Measurements from ENCODE around the gene PRODH.
"Not testable (repeated sequence)": the region's sequence is repeated elsewhere in the genome, so short reads cannot be mapped to it uniquely, and the experiment has no call there.

Gene PRODH

DNA sequence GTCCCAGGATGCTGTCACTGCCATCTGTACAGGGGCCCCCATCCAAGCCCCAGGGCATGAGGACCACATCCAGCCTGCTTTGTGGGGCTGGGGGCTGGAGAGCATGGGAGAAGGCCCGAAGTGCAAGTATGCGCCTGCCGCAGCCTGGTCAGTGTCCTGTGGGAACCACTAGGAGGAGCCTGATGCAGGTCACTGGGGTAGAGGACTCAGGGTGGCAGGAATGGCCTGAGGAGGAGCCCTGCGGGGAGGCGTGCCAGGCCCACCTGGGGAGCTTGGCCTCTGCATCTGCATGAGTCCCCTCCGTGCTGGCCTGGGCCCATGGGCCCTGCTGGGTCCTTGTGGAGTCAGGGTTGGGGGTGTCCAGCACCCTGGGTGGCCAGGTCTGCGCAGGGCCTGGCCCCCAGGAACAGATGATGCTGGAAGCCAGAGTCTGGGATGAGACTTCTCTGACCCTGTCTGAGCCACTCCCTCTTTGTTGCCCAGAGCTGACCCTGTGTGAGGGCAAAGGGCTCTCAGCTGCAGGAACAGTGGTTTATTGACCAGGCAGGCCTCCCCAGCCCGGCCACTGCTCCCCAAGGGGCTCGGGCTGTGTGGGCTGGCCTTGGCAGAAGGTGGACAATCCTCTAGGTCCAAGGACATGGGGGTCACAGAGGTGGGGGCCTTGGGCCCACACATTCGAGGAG is 23.7 kb downstream of the PRODH start:
- not testable (repeated sequence) for DNase-seq (ENCODE audit: low read depth); H3K4me3 ChIP-seq (ENCODE audit: low read depth, low read length)

DNA sequence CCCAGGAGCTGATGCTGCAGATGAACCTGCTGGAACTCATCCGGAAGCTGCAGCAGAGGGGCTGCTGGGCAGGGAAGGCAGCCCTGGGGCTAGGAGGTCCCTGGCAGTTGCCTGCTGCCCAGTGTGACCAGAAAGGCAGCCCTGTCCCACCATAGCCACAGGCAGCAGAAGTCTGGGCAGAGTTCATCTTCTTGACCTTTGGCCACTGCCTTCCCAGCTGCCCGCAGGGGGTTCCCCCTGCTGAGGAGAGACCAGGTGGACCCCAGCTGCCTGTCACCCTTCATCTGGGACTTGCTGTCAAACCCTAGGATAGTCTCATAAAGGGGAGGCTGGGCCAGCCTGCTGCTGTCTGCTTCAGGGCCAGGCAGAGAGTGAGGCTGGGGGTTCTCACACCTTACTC is 24.6 kb downstream of the PRODH start:
- H3K4me3 ChIP-seq (ENCODE audit: low read depth, low read length); DNase-seq (ENCODE audit: low read depth): not testable (repeated sequence)

DNA sequence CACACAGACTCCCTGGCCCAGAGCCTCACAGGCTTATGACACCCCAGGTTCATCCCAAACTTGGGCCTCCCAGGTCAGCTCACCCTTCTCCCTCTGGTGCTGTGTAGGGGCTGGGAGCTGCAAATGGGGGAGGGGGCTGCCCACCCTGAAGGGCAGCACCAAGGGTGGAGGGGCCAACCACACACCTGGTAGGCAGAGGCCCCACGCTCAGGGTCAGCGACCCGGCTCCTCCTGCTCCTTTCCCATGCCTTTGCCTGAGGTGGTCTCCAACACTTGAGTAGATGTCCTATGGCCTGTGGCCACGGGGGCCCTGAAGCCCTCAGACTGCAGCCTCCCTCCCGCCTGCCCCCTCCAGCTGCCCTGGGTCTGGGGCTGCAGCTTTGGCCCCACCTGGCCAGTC is 26.5 kb downstream of the PRODH start:
- no peak overlapping the region for H3K4me3 ChIP-seq (ENCODE audit: low read depth, low read length)
- TF ChIP-seq, protein P1, sequence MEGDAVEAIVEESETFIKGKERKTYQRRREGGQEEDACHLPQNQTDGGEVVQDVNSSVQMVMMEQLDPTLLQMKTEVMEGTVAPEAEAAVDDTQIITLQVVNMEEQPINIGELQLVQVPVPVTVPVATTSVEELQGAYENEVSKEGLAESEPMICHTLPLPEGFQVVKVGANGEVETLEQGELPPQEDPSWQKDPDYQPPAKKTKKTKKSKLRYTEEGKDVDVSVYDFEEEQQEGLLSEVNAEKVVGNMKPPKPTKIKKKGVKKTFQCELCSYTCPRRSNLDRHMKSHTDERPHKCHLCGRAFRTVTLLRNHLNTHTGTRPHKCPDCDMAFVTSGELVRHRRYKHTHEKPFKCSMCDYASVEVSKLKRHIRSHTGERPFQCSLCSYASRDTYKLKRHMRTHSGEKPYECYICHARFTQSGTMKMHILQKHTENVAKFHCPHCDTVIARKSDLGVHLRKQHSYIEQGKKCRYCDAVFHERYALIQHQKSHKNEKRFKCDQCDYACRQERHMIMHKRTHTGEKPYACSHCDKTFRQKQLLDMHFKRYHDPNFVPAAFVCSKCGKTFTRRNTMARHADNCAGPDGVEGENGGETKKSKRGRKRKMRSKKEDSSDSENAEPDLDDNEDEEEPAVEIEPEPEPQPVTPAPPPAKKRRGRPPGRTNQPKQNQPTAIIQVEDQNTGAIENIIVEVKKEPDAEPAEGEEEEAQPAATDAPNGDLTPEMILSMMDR (conservative IDR thresholded peaks at IDR 0.05; ENCODE audit: low read depth, low read length): no peak
- DNase-seq (ENCODE audit: low read depth): no peak

DNA sequence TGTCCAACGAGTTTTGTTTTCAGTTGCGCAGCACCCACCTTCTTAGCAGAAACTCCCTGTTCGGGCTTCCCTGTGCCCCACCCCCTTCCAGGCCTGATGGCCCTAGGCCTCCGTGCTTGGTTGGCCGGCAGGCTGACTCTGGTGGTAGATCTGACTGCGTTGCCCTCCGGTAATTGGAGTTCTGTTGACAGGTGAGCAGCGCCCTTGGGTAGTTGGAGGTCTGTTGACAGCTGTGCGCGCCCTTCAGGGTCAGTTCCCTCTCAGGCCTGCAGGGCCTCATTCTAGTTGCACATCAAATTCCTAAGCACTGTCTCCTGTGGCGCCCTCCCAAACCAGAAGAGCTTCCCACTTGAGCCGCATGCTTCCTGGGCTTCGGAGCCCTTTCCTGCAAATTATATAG is 29.2 kb downstream of the PRODH start:
- TF ChIP-seq, protein P1 (conservative IDR thresholded peaks at IDR 0.05; ENCODE audit: low read depth, low read length): no peak
- no peak overlapping the region for H3K4me3 ChIP-seq (ENCODE audit: low read depth, low read length)
- DNase-seq (ENCODE audit: low read depth): no peak

DNA sequence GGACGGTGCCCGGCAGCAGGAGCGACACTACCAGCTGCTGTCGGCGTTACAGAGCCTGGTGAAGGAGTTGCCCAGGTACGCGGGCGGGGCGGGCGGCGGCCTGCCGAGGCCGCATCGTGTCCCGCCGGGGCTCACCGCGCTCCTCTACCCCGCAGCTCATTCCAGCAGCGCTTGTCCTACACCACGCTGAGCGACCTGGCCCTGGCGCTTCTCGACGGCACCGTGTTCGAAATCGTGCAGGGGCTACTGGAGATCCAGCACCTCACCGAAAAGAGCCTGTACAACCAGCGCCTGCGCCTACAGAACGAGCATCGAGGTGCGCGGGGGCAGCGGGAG is 29.7 kb downstream of the PRODH start:
- H3K4me3 ChIP-seq (ENCODE audit: low read depth, low read length); DNase-seq (ENCODE audit: low read depth): not testable (repeated sequence)

DNA sequence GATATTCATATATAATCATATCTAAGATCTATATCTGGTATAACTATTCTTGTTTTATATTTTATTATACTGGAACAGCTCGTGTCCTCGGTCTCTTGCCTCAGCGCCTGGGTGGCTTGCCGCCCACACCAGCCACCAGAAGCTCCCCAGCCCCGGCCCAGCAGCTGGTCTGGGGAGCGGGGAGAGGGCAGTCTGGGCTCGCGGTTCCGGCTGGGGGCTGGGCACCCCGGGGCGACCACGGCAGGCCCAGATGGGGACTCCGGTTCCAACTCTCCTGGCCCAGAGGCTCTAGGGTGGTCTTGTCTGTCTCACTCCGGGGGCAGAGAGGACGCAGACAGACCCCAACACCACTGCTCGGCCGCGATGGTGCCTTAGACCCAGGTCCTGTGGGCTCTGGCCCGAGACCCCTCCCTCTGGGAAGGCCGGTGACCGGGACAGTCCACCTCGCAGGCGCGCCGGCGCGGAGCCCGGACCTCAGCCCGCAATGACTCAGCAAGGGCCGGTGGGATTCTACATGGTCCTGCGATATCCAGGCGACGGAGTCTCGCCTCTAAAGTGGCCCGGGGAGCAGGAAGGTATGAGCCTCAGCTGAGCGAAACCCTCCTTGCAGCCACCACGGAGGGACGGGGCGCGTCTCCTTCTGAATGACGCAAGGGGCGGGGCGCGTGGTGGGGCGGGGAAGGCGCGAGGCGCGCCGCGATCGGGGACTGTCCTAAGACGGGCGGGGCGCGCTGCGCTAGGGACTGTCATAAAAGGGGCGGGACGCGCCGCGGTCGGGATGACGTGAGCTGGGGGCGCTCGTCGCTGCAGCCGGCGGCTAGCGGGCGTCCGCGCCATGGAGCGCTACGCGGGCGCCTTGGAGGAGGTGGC is 30.3 kb downstream of the PRODH start, which contains the start of gene DGCR6:
Gene DGCR6 (plus strand): TSS at position 781 of the 870 bp plus-strand sequence. CDS start 55 bp downstream, at position 836.
- DNase-seq (ENCODE audit: low read depth): no peak
- TF ChIP-seq, protein P1 (conservative IDR thresholded peaks at IDR 0.05; ENCODE audit: low read depth, low read length): no peak
- no peak within 1 kb of the TSS for H3K4me3 ChIP-seq (ENCODE audit: low read depth, low read length)

DNA sequence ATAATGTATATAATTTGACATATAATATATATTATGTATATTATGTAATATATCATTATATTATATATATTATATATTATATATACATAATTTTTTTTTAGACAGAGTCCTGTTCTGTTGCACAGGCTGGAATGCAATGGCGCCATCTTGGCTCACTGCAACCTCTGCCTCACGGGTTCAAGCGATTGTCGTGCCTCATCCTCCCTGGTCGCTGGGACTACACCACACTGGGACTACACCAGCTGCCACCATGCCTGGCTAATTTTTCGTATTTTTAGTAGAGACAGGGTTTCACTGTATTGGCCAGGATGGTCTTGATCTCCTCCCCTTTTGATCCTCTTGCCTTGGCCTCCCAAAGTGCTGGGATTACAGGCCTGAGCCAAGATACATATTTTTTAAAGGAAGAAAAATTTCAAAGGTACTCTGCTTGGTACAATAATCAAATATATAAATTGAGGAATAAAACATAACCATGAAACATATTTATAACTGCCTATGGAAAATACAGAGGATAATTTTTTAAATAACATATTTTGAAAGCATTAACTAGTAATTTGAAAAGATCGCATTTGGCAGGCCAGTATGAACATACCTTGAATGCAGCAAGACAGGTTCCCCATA is 39.9 kb downstream of the PRODH start:
- not testable (repeated sequence) for DNase-seq (ENCODE audit: low read depth); H3K4me3 ChIP-seq (ENCODE audit: low read depth, low read length)

DNA sequence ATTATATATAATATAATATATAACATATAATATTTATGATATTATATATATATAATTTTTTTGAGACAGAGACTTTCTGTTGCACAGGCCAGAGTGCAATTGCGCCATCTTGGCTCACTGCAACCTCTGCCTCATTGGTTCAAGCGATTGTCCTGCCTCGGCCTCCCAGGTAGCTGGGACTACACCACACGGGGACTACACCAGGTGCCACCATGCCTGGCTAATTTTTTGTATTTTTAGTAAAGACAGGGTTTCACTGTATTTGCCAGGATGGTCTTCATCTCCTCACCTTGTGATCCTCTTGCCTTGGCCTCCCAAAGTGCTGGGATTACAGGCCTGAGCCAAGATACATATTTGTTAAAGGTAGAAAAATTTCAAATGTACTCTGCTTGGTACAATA is 42.3 kb downstream of the PRODH start:
- H3K4me3 ChIP-seq (ENCODE audit: low read depth, low read length); DNase-seq (ENCODE audit: low read depth): not testable (repeated sequence)

DNA sequence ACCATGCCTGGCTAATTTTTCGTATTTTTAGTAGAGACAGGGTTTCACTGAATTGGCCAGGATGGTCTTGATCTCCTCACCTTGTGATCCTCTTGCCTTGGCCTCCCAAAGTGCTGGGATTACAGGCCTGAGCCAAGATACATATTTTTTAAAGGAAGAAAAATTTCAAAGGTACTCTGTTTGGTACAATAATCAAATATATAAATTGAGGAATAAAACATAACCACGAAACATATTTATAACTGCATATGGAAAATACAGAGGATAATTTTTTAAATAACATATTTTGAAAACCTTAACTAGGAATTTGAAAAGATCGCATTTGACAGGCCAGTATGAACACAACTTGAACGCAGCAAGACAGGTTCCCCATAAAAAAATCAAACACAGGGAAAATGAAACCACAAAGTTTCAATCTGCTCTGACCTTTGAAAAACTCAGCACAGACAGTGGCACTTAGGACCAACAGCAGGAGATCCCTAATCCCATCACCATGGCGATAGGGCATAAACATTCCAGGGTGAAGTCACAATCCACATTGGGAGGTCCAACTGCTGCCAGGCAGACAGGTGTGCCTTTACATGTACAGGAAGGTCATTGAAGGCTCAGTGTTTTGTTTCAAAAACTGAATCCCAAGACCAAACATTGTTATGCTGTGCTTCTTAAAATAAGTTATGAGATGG is 45.4 kb downstream of the PRODH start:
- not testable (repeated sequence) for H3K4me3 ChIP-seq (ENCODE audit: low read depth, low read length)

DNA sequence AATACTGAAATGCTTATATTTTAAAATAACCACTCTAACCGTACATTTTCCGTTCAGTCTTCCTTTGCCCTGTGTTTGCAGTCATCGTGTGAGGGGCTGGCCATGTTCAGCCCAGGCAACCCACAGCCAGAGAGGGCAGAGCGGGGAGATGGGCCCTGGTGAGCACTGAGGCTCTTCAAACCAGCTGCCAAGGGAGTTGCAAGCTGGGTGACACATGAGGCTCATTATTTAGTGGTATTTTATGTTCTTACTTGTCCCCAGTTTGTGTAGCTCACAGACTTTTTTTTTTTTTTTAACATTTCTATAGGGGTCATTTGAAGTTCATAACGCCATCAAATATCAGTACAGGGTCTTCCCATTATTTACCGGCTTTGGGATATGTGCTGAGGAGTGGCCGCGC is 48.0 kb downstream of the PRODH start:
- H3K4me3 ChIP-seq (ENCODE audit: low read depth, low read length): no peak overlapping the region

More for the DNA sequence above, 45.4 kb downstream of the PRODH start:
- not testable (repeated sequence) for DNase-seq (ENCODE audit: low read depth)

DNA sequence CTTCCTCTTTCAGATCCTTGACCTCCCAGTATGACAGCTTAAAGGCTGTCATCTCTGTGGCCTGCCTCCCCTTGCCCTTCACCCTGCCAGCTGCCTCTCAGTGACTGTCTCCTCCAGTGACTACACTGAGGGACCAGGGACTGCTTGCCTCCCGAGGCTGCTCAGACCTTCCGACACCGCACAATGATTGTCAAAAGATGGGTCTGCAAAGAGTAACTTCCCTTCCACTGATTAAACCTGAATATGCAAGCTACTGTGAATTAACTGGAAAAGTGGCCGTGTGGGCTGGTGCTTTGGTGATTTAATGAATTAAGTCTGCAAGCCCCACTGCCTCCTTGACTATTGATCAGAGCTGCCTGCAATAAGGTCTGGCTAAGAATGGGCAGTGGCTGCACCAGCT is 51.6 kb downstream of the PRODH start:
- not testable (repeated sequence) for DNase-seq (ENCODE audit: low read depth); H3K4me3 ChIP-seq (ENCODE audit: low read depth, low read length)

More for the DNA sequence above, 48.0 kb downstream of the PRODH start:
- no peak for DNase-seq (ENCODE audit: low read depth)
- TF ChIP-seq, protein P1 (conservative IDR thresholded peaks at IDR 0.05; ENCODE audit: low read depth, low read length): no peak

DNA sequence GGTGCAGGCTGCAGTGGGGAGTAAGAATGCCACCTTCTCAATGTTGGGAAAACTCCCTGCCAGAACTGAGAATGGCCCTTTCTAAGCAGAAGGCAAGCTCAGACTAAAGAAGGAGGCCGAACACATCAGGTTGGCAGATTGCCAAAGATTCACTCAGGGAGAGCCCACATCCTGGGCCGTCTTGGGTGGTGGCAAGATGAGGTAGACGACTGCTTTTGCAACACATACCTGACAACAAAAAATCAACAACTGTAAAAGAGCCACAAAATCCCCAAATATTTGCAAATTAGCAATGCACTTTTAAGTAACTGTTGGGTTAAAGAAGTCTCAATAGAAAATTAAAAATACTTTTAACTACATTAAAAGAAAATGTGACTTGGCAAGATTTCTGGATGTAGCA is 54.8 kb downstream of the PRODH start:
- peak; percentile 4 for DNase-seq (ENCODE audit: low read depth)
- H3K4me3 ChIP-seq (ENCODE audit: low read depth, low read length): not testable (repeated sequence)
